ENCODE data around the gene SMYD3.

DNA sequence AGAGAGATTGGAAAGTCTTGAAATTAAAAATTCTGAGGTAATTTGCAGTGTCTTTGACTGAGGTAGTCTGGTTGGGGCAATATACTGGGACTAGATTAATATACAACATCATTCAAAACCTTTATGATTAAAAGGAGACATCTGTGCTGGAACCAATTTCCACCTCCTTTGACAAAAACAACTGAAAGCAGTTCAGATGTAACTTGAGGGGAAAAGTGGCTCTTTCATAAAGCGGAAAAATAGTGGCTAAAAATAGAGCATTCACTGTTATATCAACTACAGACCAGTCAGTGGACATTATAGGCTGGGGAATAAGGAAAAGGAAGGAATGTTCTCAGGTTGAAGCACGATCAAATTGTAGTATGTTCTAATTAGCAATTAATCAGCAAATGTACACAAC lies 635.9 kb downstream of the SMYD3 start:
- TF ChIP-seq, protein P1, sequence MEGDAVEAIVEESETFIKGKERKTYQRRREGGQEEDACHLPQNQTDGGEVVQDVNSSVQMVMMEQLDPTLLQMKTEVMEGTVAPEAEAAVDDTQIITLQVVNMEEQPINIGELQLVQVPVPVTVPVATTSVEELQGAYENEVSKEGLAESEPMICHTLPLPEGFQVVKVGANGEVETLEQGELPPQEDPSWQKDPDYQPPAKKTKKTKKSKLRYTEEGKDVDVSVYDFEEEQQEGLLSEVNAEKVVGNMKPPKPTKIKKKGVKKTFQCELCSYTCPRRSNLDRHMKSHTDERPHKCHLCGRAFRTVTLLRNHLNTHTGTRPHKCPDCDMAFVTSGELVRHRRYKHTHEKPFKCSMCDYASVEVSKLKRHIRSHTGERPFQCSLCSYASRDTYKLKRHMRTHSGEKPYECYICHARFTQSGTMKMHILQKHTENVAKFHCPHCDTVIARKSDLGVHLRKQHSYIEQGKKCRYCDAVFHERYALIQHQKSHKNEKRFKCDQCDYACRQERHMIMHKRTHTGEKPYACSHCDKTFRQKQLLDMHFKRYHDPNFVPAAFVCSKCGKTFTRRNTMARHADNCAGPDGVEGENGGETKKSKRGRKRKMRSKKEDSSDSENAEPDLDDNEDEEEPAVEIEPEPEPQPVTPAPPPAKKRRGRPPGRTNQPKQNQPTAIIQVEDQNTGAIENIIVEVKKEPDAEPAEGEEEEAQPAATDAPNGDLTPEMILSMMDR (IDR thresholded peaks at IDR 0.05), result no peak
- no peak for TF ChIP-seq POLR2A (IDR thresholded peaks at IDR 0.05)

All from adrenal gland (tissue), 5 donors.